HepG2 (cell line): ENCODE measurements around the gene MCC. TPM values are rescaled to one million over a fixed set of nuclear protein-coding genes. Genes with fewer than 3 reads are reported as not detected.

Source experiments
- ATAC-seq: fragments of 200-7000 bp; cut with Tn5 transposase; 3 replicates; pipeline ENCODE4 v1.9.1; 2020; ENCODE audit warnings: mild to moderate bottlenecking, moderate library complexity
- BruUV-seq: library from RNA; stranded (reverse); fragments of 400-500 nt; replicated peaks from 2 replicates; lab custom pipeline; 2021; lab: Mats Ljungman, UMichigan
- CTCF ChIA-PET: fragments of 300-600 bp; formaldehyde crosslinking; extraction: SDS; loops from one replicate; lab custom pipeline; 2021; ENCODE audit warnings: low total read pairs, inconsistent platforms, low intra/inter-chr PET ratio; lab: Yijun Ruan, JAX
- POLR2A ChIA-PET: fragments of 350-600 bp; sonication (Branson Sonifier 250); formaldehyde crosslinking; loops from one replicate; lab custom pipeline; 2020; ENCODE audit warnings: antibody characterized with exemption, inconsistent platforms; lab: Yijun Ruan, JAX
- DNase-seq: peaks from one replicate; pipeline ENCODE4 v3.0.0-alpha.2; 2015; ENCODE audit warnings: low spot score
- FAIRE-seq: peaks from 3 replicates; lab custom pipeline; 2011; peaks lifted over from hg19 to GRCh38; lab: Jason Lieb, UNC
- H2AFZ ChIP-seq: one replicate; pipeline ENCODE4 v1.6.1; 2011; ENCODE audit warnings: low read length, inconsistent platforms
- H3K27ac ChIP-seq: fragments of 300-600 bp; 3 replicates; pipeline ENCODE4 v1.8.0; 2011; ENCODE audit warnings: mixed run types, mild to moderate bottlenecking, mixed read lengths, low read length, inconsistent platforms; ENCODE audit not compliant: insufficient read depth; ENCODE audit errors: extremely low read length
- H3K27me3 ChIP-seq, 2 experiments: fragments of 200-600 bp in 1 of 2; 2 replicates in 1 of 2; 3 replicates in 1 of 2; pipeline versions ENCODE4 v1.6.0 to v1.8.0; 2011; ENCODE audit warnings: low read length in 2 of 2, mild to moderate bottlenecking in 2 of 2, moderate library complexity in 2 of 2, inconsistent platforms in 1 of 2; ENCODE audit not compliant: insufficient read depth in 2 of 2, control insufficient read depth in 1 of 2
- H3K36me3 ChIP-seq, 2 experiments: fragments of 200-600 bp in 1 of 2; replicated peaks in 1 of 2; 2 replicates in 1 of 2; 3 replicates in 1 of 2; pipeline versions ENCODE4 v1.5.1 to v1.8.0; 2011; ENCODE audit warnings: low read length in 2 of 2, inconsistent platforms in 1 of 2; ENCODE audit not compliant: insufficient read depth in 2 of 2, control insufficient read depth in 1 of 2
- H3K4me1 ChIP-seq: 2 replicates; pipeline ENCODE4 v1.5.1; 2012; ENCODE audit warnings: low read length, inconsistent platforms; ENCODE audit not compliant: insufficient read depth
- H3K4me2 ChIP-seq: 2 replicates; pipeline ENCODE4 v1.6.0; 2011; ENCODE audit warnings: low read depth, low read length, inconsistent platforms
- H3K4me3 ChIP-seq, 3 experiments: fragments of 200-600 bp in 1 of 3; sonication (generic), shearing (Covaris generic) in 1 of 3; replicated peaks in 1 of 3; 2 replicates each; pipeline ENCODE4 v1.5.1; 2011 to 2016; ENCODE audit warnings: low read length in 3 of 3, inconsistent platforms in 2 of 3, low read depth in 2 of 3, mild to moderate bottlenecking in 2 of 3, control low read depth in 1 of 3, mixed read lengths in 1 of 3; ENCODE audit not compliant: insufficient read depth in 1 of 3
- H3K79me2 ChIP-seq: one replicate; pipeline ENCODE4 v1.6.1; 2011; ENCODE audit warnings: low read length, inconsistent platforms; ENCODE audit not compliant: insufficient read depth
- H3K9ac ChIP-seq: 2 replicates; pipeline ENCODE4 v1.6.0; 2011; ENCODE audit warnings: mild to moderate bottlenecking, low read depth, low read length, inconsistent platforms; ENCODE audit not compliant: insufficient read depth
- H3K9me3 ChIP-seq: 2 replicates; pipeline ENCODE4 v1.5.1; 2012; ENCODE audit warnings: mild to moderate bottlenecking, low read length
- H4K20me1 ChIP-seq: 2 replicates; pipeline ENCODE4 v1.6.0; 2011; ENCODE audit warnings: inconsistent platforms, mild to moderate bottlenecking, low read length, moderate library complexity; ENCODE audit not compliant: insufficient read depth
- ATF5 ChIP-seq: sonication (generic); formaldehyde crosslinking; IDR thresholded peaks from 2 replicates; pipeline ENCODE4 v1.4.0; 2020; ENCODE audit warnings: mild to moderate bottlenecking, low read depth, missing genetic modification reagents
- BORCS8-MEF2B ChIP-seq: sonication (generic); formaldehyde crosslinking; IDR thresholded peaks from 2 replicates; pipeline ENCODE4 v1.8.0; 2022; ENCODE audit warnings: mild to moderate bottlenecking, missing genetic modification reagents
- CBX5 ChIP-seq: sonication (generic); formaldehyde crosslinking; IDR thresholded peaks from 2 replicates; pipeline ENCODE4 v1.4.0; 2020; ENCODE audit warnings: missing genetic modification reagents, borderline replicate concordance
- DPF2 ChIP-seq: sonication (generic); formaldehyde crosslinking; IDR thresholded peaks from 2 replicates; pipeline ENCODE4 v1.4.0; 2020; ENCODE audit warnings: mild to moderate bottlenecking, low read depth, missing genetic modification reagents, borderline replicate concordance
- FOXM1 ChIP-seq: sonication (generic); formaldehyde crosslinking; IDR thresholded peaks from 2 replicates; pipeline ENCODE4 v1.5.0; 2020; ENCODE audit warnings: missing genetic modification reagents
- HHEX ChIP-seq: IDR thresholded peaks from 2 replicates; pipeline ENCODE4 v1.6.1; 2016; ENCODE audit warnings: control low read depth
- HNF4A ChIP-seq: sonication (generic); formaldehyde crosslinking; IDR thresholded peaks from 2 replicates; pipeline ENCODE4 v1.4.0; 2020; ENCODE audit warnings: missing genetic modification reagents
- MIER3 ChIP-seq: IDR thresholded peaks from 2 replicates; pipeline ENCODE4 v1.6.1; 2016; ENCODE audit warnings: missing compliant biosample characterization, borderline replicate concordance
- PRPF4 ChIP-seq: fragments of 200-400 bp; formaldehyde crosslinking; IDR thresholded peaks from 2 replicates; pipeline ENCODE4 v1.6.1; 2016; ENCODE audit warnings: low read length, low read depth; ENCODE audit not compliant: poor library complexity, severe bottlenecking
- SMC3 ChIP-seq: IDR thresholded peaks from 2 replicates; pipeline ENCODE4 v1.6.1; 2011; ENCODE audit warnings: low read length, improper control_type of control experiment
- STAG1 ChIP-seq: sonication (generic); formaldehyde crosslinking; IDR thresholded peaks from 2 replicates; pipeline ENCODE4 v1.4.0; 2020; ENCODE audit warnings: missing genetic modification reagents
- ZNF121 ChIP-seq: sonication (generic); formaldehyde crosslinking; IDR thresholded peaks from 2 replicates; pipeline ENCODE4 v1.5.0; 2020; ENCODE audit warnings: mild to moderate bottlenecking, missing genetic modification reagents
- ZNF615 ChIP-seq: sonication (generic); formaldehyde crosslinking; IDR thresholded peaks from 2 replicates; pipeline ENCODE4 v1.5.0; 2020; ENCODE audit warnings: mild to moderate bottlenecking, missing genetic modification reagents, borderline replicate concordance
- WGBS: methylation state at CpG from one replicate; pipeline ENCODE4 v1.1.6; 2017; ENCODE audit warnings: low lambda C conversion rate; 5-methylcytosine and 5-hydroxymethylcytosine counted together
- in situ Hi-C: cut with HindIII; loops from 2 replicates; pipeline ENCODE4 v1.10.0; 2017; ENCODE audit warnings: low pct_unique_long_range_greater_than_20kb; ENCODE audit not compliant: extremely low pct_ligation_motif_present
- intact Hi-C: fragments of 100-400 bp; cut with micrococcal nuclease; formaldehyde crosslinking; loops from one replicate; pipeline ENCODE4 v1.10.0; 2022; ENCODE audit not compliant: unreplicated experiment
- polyA plus RNA-seq, 8 experiments: library from polyadenylated mRNA; depleted of rRNA in 3 of 8; stranded (reverse) in 7 of 8; unstranded in 1 of 8; fragments of >200 nt; fragmentation: Illumina TruSeq in 4 of 8; extraction: Trizol in 4 of 8; gene quantifications; 2 replicates each; pipeline versions ENCODE4 v1.2.1 to v1.2.3, GENCODE V29; 2011 to 2016; ENCODE audit warnings: low read depth in 4 of 8, missing spikeins in 1 of 8, mixed read lengths in 1 of 8; ENCODE audit not compliant: insufficient read depth in 1 of 8
- total RNA-seq, 5 experiments: library from RNA; depleted of rRNA; stranded (reverse); fragments of >200 nt; fragmentation: Illumina TruSeq; extraction: Trizol; gene quantifications; 2 replicates each; pipeline ENCODE4 v1.2.3, GENCODE V29; 2016; ENCODE audit warnings: low read depth in 1 of 5
- TF ChIP-seq, protein P1 (sequence below): sonication (generic); formaldehyde crosslinking; IDR thresholded peaks from 2 replicates; pipeline ENCODE4 v1.5.0; 2020; ENCODE audit warnings: mild to moderate bottlenecking, missing genetic modification reagents, moderate library complexity

Gene MCC
- total and polyA plus RNA-seq, 2 of the 13 experiments (the other 11 are each of a cell fraction or from before 2014, with no cell fraction given): 0.55 to 2.4 TPM

GRCh38 chr5:113378959-113379541, 109.2 kb downstream of the MCC start:
- Histone ChIP-seq H3K9ac (no peak overlapping the region), H3K79me2 (no peaks in the 10 kb centered on the region), H2AFZ (no peak overlapping the region), H3K9me3 (no peaks in the 10 kb centered on the region), H3K4me3 (no peak overlapping the region), H3K36me3 (no peaks in the 10 kb centered on the region), H4K20me1 (no peaks in the 10 kb centered on the region), H3K27me3 (no peaks in the 10 kb centered on the region), H3K4me1 (no peaks in the 10 kb centered on the region), H3K27ac (no peak overlapping the region), H3K4me2 (no peak overlapping the region)
- ChIA-PET CTCF (interaction anchor here (1.1 to 2.2 kb wide), 4 partner anchors 132 to 383 kb away, joined by 3 to 15 read pairs (median 8); partner anchors contain the start of gene YTHDC2), POLR2A (no interaction called here)
- WGBS: 0% methylated on average over 4 of the region's 4 CpGs
- peak; percentile 80 for FAIRE-seq
- ATAC-seq: peak; percentile 77
- TF ChIP-seq ATF5 (no peak), ZNF615 (CRISPR knock-in tag) (no peak), STAG1 (CRISPR knock-in tag) (peak; percentile 69), MIER3 (CRISPR knock-in tag) (0 out of 2 replicates have a peak, but pooled peaks have one; percentile 25), HNF4A (peak; percentile 30; the same call in 1 of the 2 replicates), DPF2 (no peak), HHEX (CRISPR knock-in tag) (no peak), CBX5 (no peak), BORCS8-MEF2B (CRISPR knock-in tag) (no peak), SMC3 (peak; percentile 67; the same call in 1 of the 2 replicates), ZNF121 (CRISPR knock-in tag) (no peak), FOXM1 (CRISPR knock-in tag) (no peak), PRPF4 (no peak)
- TF ChIP-seq, protein P1, sequence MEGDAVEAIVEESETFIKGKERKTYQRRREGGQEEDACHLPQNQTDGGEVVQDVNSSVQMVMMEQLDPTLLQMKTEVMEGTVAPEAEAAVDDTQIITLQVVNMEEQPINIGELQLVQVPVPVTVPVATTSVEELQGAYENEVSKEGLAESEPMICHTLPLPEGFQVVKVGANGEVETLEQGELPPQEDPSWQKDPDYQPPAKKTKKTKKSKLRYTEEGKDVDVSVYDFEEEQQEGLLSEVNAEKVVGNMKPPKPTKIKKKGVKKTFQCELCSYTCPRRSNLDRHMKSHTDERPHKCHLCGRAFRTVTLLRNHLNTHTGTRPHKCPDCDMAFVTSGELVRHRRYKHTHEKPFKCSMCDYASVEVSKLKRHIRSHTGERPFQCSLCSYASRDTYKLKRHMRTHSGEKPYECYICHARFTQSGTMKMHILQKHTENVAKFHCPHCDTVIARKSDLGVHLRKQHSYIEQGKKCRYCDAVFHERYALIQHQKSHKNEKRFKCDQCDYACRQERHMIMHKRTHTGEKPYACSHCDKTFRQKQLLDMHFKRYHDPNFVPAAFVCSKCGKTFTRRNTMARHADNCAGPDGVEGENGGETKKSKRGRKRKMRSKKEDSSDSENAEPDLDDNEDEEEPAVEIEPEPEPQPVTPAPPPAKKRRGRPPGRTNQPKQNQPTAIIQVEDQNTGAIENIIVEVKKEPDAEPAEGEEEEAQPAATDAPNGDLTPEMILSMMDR (CRISPR knock-in tag): peak; percentile 84
- peak; percentile 47 for DNase-seq
- in situ Hi-C loops: loop anchor here (5.0 to 10.0 kb wide), 2 partner anchors 133 to 226 kb away; partner anchors contain the start of gene YTHDC2
- intact Hi-C loops: loop anchor here (1.0 kb wide), 2 partner anchors 132 to 227 kb away; no protein-coding TSS in a partner anchor
- no TSS peak for BruUV-seq
